HepG2 (cell line): Measurements from ENCODE around the gene ZNF526. TPM values are rescaled to one million over a fixed set of nuclear protein-coding genes. Genes with fewer than 3 reads are reported as not detected.

Experiments used
- FOXC1 ChIP-seq: sonication (generic); formaldehyde crosslinking; IDR thresholded peaks from 2 replicates; pipeline ENCODE4 v1.8.0; 2022; ENCODE audit warnings: mild to moderate bottlenecking, missing genetic modification reagents, borderline replicate concordance
- GMEB1 ChIP-seq: sonication (generic); formaldehyde crosslinking; IDR thresholded peaks from 2 replicates; pipeline ENCODE4 v1.5.1; 2020; ENCODE audit warnings: missing genetic modification reagents, mild to moderate bottlenecking, borderline replicate concordance
- MAF1 ChIP-seq: sonication (generic); formaldehyde crosslinking; IDR thresholded peaks from 2 replicates; pipeline ENCODE4 v1.5.0; 2020; ENCODE audit warnings: missing genetic modification reagents, borderline replicate concordance
- NR1H2 ChIP-seq: sonication (generic); formaldehyde crosslinking; IDR thresholded peaks from 2 replicates; pipeline ENCODE4 v1.8.1; 2022; ENCODE audit warnings: low read depth, missing genetic modification reagents, borderline replicate concordance
- ONECUT2 ChIP-seq: sonication (generic); formaldehyde crosslinking; IDR thresholded peaks from 2 replicates; pipeline ENCODE4 v1.4.0; 2020; ENCODE audit warnings: missing genetic modification reagents
- PRDM10 ChIP-seq: sonication (generic); formaldehyde crosslinking; IDR thresholded peaks from 2 replicates; pipeline ENCODE4 v1.4.0; 2020; ENCODE audit warnings: low read depth, missing genetic modification reagents
- STAG1 ChIP-seq: sonication (generic); formaldehyde crosslinking; IDR thresholded peaks from 2 replicates; pipeline ENCODE4 v1.4.0; 2020; ENCODE audit warnings: missing genetic modification reagents
- ZBTB21 ChIP-seq: sonication (generic); formaldehyde crosslinking; IDR thresholded peaks from 2 replicates; pipeline ENCODE4 v1.4.0; 2020; ENCODE audit warnings: missing genetic modification reagents
- ZBTB46 ChIP-seq: sonication (generic); formaldehyde crosslinking; IDR thresholded peaks from 2 replicates; pipeline ENCODE4 v1.4.0; 2020; ENCODE audit warnings: mild to moderate bottlenecking, missing genetic modification reagents, borderline replicate concordance
- ZHX1 ChIP-seq: sonication (generic); formaldehyde crosslinking; IDR thresholded peaks from 2 replicates; pipeline ENCODE4 v1.8.1; 2022; ENCODE audit warnings: low read depth, mild to moderate bottlenecking, missing genetic modification reagents
- ZNF547 ChIP-seq: sonication (generic); formaldehyde crosslinking; IDR thresholded peaks from 2 replicates; pipeline ENCODE4 v1.5.1; 2020; ENCODE audit warnings: mild to moderate bottlenecking, missing genetic modification reagents
- ZNF574 ChIP-seq: sonication (generic); formaldehyde crosslinking; IDR thresholded peaks from 2 replicates; pipeline ENCODE4 v1.4.0; 2020; ENCODE audit warnings: missing genetic modification reagents
- ZNF597 ChIP-seq: sonication (generic); formaldehyde crosslinking; IDR thresholded peaks from 2 replicates; pipeline ENCODE4 v1.5.0; 2020; ENCODE audit warnings: missing genetic modification reagents
- polyA plus RNA-seq, 8 experiments: library from polyadenylated mRNA; depleted of rRNA in 3 of 8; stranded (reverse) in 7 of 8; unstranded in 1 of 8; fragments of >200 nt; fragmentation: Illumina TruSeq in 4 of 8; extraction: Trizol in 4 of 8; gene quantifications; 2 replicates each; pipeline versions ENCODE4 v1.2.1 to v1.2.3, GENCODE V29; 2011 to 2016; ENCODE audit warnings: low read depth in 4 of 8, missing spikeins in 1 of 8, mixed read lengths in 1 of 8; ENCODE audit not compliant: insufficient read depth in 1 of 8
- total RNA-seq, 5 experiments: library from RNA; depleted of rRNA; stranded (reverse); fragments of >200 nt; fragmentation: Illumina TruSeq; extraction: Trizol; gene quantifications; 2 replicates each; pipeline ENCODE4 v1.2.3, GENCODE V29; 2016; ENCODE audit warnings: low read depth in 1 of 5

The ZNF526 gene
- total and polyA plus RNA-seq, 2 of the 13 experiments (the other 11 are each of a cell fraction or from before 2014, with no cell fraction given) = 3.3 to 8.4 TPM

GRCh38 chr19:42268704-42269477, 48.8 kb downstream of the ZNF526 start, which contains the start of gene CIC (continued):
- TF ChIP-seq ZNF597 (CRISPR knock-in tag) = 0 out of 2 replicates have a peak, but pooled peaks have one; percentile 93
- TF ChIP-seq STAG1 (CRISPR knock-in tag) = no peak
- no peak for TF ChIP-seq ZBTB21 (CRISPR knock-in tag)
- no peak; the same call in none of the 2 replicates for TF ChIP-seq ZNF574 (CRISPR knock-in tag)
- TF ChIP-seq FOXC1 = no peak
- TF ChIP-seq MAF1 (CRISPR knock-in tag) = no peak
- no peak for TF ChIP-seq ZHX1 (CRISPR knock-in tag)
- no peak for TF ChIP-seq ZBTB46 (CRISPR knock-in tag)
- TF ChIP-seq ZNF547 = no peak
- no peak for TF ChIP-seq PRDM10 (CRISPR knock-in tag)
- TF ChIP-seq GMEB1 (CRISPR knock-in tag) = no peak
- TF ChIP-seq ONECUT2 = no peak
- TF ChIP-seq NR1H2 (CRISPR knock-in tag) = no peak
